NCI-H510A (cell line): ENCODE results near the gene BACH2.

Experiments
- DNase-seq: peaks from one replicate; lab custom pipeline; 2025; lab: John Stamatoyannopoulos, UW

Gene BACH2

DNA sequence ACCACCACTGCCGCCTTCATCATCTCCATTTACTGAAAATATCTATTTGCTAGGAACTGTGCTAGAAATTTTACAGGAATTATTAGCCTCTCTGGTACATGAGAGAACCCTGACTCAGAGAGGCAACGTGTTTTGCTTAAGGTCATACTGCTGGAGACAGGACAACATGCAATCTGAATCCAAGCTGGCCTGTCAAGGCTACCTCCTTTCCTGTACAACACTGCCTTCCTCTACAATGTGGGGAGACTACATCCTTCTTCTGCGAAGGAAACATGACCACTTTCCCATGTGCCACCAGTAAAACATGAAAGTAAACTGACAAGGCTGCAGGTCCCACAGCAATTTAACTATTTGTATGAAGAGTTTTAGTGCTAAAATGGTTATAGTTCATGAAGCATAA lies 200.9 kb downstream of the BACH2 start:
- no peak for DNase-seq

- DNase-seq = no peak
These were observed 201.5 kb downstream of the BACH2 start for GRCh38 chr6:90095145-90095544.

- no peak for DNase-seq
These were observed 203.0 kb downstream of the BACH2 start for GRCh38 chr6:90093558-90094073.

- no peak for DNase-seq
These were observed 205.8 kb downstream of the BACH2 start for GRCh38 chr6:90090866-90091265.

DNA sequence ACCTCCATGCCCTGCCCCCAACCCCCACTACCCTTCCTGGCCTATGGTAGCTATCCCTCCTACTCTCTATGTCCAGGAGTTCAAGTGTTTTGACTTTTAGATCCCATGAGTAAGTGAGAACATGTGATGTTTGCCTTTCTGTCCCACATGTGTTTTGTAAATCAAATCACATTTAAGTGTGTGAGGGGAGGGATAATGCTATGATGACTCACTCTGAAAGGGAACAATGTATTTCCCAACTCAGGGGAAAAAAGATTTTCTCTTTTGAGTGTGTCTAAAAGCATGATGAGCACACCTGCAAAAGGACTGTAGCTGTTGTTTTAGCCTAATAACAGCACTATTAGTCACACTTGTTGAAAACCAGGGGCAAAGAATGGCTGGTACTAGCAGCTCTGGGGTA lies 208.6 kb downstream of the BACH2 start:
- DNase-seq = no peak

DNA sequence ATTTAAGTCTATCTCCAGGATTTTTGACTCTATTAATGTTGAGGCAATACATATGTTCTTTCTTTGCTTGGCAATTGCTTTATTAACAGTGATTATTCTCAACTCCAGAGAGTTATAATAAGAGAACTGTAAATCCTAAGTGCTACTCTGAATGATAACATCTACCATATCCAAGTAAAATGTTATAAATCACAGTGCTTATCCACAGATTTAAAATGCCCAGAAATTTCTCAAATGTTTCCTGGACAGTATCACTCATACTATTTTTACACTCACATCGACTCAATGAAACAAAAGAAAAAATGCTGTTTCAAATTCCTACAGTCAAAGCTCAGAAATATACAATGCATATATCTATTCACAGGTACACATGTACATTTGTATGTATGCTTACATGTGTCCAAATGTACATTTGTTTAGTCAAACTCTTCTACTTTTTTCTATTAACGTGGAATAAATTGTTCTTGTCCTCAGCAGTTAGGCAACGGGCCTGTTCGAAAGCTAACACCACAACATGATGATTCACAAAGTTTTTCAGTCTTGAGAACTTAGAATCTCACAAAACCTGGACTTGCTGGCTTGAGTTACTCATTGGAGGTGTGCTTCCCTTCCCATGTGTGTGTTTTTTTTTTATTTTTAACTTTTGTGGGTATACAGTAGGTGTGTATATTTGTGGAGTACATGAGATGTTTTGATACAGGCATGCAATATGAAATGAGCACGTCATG lies 209.4 kb downstream of the BACH2 start:
- no peak for DNase-seq

GRCh38 chr6:90086517-90086916 lies 210.1 kb downstream of the BACH2 start:
- no peak for DNase-seq

- no peak for DNase-seq
These were observed 212.8 kb downstream of the BACH2 start for GRCh38 chr6:90083891-90084290.

DNA sequence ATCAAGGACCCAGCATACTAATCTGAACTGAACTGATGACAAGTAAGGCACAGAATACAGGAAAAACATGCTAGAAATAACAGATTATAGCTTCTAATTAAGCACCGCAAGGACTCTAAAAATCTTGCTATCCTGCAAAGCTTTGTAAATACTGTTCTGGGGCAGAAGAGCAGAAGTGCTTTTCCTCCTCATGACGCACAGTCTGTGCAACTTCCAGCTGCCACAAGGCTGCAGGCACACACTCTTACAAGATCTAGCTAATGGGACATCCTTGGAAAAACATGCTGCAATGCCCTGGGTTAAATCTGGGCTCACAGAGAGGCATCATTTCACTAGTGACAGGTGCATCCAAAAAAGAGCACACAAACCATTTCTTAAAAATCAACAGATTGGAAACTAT lies 213.8 kb downstream of the BACH2 start:
- DNase-seq = no peak

DNA sequence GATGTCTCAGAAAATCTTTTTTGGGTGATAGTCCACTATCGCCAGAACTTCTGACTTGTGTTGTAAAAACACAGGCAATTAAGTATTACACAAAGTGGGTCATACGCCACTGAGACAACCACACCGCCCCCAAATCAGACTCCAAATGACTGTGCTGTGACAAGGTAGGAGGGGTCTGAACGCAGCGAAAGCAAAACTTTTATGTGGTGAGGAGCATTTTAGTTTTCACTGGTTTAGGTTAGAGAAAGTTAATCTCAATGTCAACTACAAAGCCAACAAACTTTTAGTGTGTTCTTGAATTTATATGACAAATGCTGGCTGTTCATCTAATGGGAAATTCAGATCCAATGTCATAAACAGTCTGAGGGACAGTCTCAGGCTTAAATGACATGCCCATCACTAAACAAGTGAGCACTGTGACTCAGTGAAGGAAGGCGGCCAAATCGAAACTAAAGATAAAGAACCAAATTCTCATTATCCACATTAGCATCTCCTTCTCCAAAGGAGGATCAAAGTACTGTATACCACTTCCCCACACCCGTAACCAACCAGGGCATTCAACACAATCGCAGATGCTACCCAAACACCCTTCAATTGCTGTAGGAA lies 215.7 kb downstream of the BACH2 start:
- DNase-seq = no peak

GRCh38 chr6:90079560-90080490 lies 216.8 kb downstream of the BACH2 start:
- no peak for DNase-seq

- DNase-seq = no peak
These were observed 217.9 kb downstream of the BACH2 start for GRCh38 chr6:90078513-90079289.

- no peak for DNase-seq
These were observed 219.9 kb downstream of the BACH2 start for GRCh38 chr6:90076511-90077415.

GRCh38 chr6:90074161-90074850 lies 222.3 kb downstream of the BACH2 start:
- no peak for DNase-seq

- DNase-seq = no peak
These were observed 223.6 kb downstream of the BACH2 start for GRCh38 chr6:90072935-90073464.

DNA sequence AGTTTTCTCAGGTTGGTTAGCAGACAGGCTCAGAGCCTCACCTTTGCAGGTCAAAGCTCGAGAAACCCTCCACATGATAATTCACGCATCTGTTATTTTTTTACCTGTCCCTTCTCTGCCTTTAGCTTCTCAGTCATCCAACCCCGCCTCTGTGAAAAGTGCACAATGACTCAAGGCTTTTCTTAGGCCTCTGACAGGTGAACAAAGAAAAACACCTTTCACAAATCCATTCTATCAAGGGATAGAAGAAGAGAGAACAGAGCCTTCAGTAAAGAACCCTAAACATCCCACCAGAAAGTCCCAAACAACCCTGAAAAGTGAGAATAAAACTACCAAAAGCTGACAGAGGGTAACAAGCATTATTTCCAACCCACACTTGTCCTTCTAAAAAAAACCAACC lies 224.1 kb downstream of the BACH2 start:
- no peak for DNase-seq

- no peak for DNase-seq
These were observed 227.7 kb downstream of the BACH2 start for GRCh38 chr6:90068703-90069523.

- no peak for DNase-seq
These were observed 228.4 kb downstream of the BACH2 start for GRCh38 chr6:90068264-90068663.

- DNase-seq = no peak
These were observed 229.9 kb downstream of the BACH2 start for GRCh38 chr6:90066697-90067096.
